Non-pigmented ciliary epithelial cell (primary cell): Measurements from ENCODE around the gene MYOCD.

ENCODE experiments used
- DNase-seq: peaks from one replicate; pipeline ENCODE4 v3.0.0-alpha.2; 2010; ENCODE audit warnings: low read depth

The MYOCD gene

GRCh38 chr17:12709063-12709462, 43.4 kb downstream of the MYOCD start:
- DNase-seq, result no peak

GRCh38 chr17:12712415-12712814, 46.7 kb downstream of the MYOCD start:
- no peak for DNase-seq

DNA sequence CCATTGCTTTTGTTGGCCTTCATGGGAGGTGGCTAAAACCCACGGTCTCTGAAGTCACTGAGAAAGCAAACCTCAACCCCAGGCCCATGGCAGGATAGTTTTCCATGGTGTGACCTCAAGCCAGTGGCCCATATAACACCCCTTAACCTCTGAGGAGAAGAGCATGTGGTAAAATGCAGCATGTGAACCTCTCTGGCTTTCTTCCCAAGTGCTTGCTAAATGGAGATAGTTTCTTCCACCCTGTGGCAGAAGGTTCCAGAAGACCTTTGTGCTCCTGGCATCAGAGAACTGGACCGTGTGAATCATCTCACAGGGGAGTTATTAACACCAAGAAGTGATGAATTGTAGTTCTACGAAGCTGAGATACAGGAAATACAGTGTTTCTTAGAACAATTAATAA, 47.3 kb downstream of the MYOCD start:
- no peak for DNase-seq

DNA sequence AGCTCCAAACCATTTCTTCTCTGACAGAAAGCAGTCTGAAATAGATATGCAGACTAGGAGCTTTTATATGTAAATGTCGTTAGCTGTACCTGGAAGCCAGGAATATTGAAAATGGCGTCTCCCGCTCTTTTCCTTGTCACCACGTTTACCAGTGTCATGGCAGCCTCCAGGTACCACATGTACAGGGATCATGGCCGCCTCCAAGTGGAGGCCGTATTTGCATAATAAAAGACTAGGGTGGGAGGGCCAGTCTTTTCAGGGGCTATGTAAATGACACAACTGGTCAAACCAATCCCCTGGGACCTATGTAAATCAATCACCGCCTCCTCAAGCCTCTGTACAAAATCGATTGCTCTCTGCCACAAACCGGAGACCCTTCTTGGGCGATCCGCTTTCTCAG, 54.3 kb downstream of the MYOCD start:
- DNase-seq, result no peak

- DNase-seq, result no peak
Observed at GRCh38 chr17:12721581-12721980, 55.9 kb downstream of the MYOCD start.

DNA sequence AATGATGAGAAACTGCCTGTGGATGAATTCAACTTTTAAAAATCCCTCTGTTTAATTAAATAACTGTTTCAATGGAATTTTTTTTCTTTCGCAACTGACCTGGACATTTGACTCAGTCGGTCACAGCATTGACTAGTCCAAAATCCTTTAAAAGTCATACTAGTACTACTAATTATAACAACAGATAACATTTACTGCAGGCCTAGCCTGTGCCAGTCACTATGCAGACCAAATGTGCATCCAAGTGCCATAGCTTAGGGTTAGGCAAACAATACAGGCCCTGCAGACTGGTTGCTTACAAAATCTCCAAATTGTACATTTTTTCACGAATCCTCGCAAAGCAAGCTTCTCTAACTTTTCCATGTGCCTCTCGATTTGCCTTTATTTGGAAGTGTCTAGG, 56.6 kb downstream of the MYOCD start:
- no peak for DNase-seq

DNA sequence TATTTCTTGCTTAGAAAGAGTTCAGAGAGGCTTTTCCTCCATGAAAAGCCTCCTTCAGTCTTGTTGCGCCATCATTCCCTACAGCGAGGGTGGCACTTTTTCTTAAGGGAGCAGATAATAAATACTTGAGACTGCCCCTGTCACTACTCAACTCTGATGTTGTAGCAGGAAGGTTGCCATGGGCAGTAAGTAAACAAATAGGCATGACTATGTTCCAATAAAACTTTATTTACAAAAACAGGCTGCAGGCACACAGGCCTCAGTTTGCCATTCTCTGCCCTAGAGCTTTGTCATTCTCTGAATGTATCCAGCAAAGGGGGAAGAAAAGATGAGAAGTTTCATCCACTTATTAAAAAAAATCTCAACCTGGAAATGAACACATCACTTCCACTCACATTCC, 60.4 kb downstream of the MYOCD start:
- DNase-seq, result no peak

DNA sequence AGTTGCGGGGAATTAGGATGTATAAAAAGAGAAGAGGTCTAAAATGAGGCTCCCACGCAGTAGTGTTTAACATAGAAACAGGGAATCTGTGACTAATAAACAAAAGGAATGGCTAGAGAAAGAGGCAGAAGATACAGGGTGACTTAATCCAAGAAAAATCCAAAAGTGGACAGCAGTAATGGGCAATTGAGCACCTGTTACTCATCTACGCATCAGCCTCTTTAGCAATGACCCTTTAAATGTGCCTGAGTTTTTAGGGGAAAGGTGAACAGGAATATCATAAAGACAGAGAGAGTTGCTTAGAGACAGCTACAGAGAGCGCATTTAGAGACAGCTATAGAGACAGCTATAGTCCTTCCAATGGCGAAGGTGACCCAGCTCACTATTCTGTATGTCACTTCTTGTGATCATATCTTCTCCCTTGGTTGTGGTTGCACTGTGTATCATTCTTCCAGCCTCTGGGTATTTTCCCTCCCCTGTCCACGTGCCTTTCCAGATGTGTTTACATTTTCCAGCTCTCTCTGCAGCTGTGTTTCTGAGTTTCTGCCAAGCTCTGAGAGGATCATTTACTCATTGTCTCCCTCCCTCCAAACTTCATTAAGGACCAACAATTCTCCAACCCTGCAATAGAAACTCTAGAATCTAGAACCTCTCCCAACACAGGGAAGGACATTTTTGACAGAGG, 61.5 kb downstream of the MYOCD start:
- no peak for DNase-seq

DNA sequence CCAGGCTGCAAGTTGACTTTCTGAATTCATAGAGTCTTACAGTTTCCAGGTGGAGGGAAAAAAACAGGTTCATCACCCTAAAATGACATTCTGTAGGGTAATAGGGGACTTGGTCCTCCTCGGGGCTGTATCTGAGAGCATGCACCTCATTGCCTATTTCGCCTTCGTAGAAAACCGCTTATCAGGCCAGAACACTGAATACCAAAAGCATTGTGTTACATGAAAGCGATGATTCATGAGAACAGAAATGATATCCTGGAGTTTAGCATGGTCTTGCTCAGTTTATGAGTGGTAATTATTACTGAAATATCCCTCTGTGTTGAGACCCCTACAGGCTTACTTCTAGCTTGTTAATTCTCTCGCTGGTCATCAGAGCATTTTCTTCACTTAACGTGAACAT, 62.2 kb downstream of the MYOCD start:
- DNase-seq, result no peak

GRCh38 chr17:12729086-12729485, 63.4 kb downstream of the MYOCD start:
- DNase-seq, result no peak

DNA sequence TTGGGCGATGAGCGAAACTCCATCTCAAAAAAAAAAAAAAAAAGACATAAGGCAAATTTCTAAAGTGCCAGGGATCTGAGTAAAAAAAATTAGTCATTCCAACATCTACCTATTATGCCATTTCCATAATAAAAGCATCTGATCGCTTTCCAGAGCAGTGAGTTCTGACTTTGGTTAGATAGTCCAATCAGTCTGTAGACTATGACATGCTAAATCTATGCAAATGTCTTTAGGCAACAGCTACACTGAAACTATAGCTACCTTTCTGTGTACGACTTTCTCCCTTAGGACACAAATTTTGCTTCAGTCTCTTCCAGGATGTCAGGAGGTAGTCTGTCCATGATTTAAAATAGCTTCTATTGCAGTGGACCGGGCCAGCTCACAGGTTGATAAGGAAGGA, 64.7 kb downstream of the MYOCD start:
- DNase-seq, result no peak

GRCh38 chr17:12730931-12731521, 65.3 kb downstream of the MYOCD start:
- no peak for DNase-seq

DNA sequence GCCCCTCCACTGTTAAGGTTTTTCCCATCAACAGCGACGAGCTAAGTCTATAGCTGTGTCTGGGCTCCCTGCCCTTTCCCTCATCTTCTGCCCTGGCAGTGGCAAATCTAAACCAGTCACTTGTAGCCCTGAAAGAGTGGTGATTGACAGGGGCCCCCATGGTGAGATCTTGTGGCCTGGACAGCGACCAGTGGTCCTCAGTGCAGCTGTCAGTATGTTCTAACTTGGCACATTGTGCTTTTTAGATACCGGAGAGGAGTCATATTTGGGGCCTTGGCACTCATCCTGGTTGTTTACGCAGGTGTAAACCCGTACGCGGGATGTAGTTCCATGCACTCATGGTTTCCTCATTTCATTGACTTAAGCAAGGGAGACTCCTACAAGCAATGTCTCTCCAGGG, 66.1 kb downstream of the MYOCD start:
- no peak for DNase-seq

GRCh38 chr17:12732366-12732765, 66.7 kb downstream of the MYOCD start:
- no peak for DNase-seq

- DNase-seq, result no peak
Observed at GRCh38 chr17:12734926-12735325, 69.2 kb downstream of the MYOCD start.

DNA sequence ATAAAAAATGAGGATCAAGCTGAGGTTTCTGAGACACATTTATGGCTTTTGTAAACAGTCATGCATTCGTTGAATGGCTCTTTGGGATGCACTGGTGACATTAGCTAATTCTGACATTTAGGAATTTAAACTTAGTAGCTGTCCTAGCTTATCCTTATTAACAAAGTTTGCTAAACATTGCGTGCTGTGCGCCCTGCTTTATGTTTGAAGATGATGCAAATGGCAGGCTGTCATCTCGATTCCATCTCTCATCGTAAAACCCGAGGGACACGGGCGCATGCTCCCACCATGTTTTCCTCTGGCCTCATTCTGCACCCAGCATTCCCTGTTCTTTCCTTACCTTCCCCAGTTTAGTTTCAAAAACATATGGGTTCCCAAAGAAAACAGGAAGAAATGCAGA, 69.8 kb downstream of the MYOCD start:
- no peak for DNase-seq

DNA sequence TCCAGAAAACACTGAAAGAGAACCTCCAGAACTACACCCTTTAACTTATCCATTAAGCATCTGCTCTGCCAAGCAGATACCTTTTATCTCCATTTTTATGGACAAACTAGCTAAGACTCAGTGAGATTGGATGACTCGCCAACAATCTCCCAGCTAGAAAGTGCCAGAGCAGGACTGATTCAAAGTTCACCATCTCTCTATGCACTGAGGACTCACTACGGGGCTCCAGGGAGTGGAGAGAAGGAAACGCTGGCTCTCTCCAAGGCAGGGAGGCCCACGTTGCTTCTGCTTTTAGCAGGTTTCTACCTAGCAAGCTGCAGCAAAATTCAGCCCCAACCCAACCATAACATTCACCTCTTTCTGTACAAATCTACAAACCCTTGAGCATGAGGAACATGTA, 70.8 kb downstream of the MYOCD start:
- no peak for DNase-seq

DNA sequence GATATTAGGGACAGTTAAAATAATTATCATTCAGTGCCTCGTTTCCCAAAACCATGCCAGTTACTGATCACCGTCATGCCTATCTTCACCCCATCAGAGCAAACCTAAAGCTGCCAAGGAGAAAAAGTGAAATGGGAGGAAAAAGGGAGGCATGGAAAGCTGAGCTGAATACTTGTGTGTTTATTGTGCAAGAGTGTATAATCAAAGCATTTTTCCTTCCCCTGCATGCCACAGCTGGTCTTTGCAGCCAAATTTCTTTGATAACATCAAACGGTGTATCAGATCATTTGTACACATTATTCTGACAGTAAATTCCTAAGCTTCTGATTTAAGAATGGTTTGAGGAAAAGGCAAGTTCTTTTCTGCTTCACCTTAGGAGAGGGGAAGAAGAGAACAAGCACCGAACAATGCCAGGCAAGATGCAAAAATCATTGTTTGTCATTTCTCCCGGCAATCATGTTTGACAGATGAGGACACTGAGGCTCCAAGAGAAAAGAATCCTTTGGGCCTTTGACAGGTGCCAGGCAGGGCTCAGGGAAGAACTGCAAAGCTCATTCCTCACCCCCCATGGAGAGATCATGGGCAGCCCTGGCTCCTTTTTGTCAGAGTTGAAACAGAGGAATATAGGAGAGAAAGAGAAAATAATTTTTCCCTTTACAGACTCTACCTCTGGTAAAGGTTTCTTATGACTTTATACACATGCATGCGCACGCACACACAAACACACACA, 72.2 kb downstream of the MYOCD start:
- no peak for DNase-seq

DNA sequence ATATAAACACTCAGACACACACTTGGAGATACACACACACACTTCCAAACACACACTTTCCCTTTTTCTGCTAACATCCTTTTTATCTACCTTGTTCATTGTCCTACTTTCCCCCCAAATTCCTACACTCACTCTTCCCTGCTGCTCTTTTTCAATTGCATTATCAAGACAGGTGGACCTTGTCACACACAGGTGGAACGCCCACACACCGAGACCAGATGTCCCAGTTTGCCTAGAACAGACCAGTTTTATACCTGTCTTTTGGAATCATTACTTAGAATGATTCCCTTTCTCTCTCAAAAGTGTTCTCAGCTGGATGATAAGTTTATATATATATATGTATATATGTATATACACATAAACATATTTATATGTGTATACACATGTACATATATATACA, 72.9 kb downstream of the MYOCD start:
- DNase-seq, result no peak

DNA sequence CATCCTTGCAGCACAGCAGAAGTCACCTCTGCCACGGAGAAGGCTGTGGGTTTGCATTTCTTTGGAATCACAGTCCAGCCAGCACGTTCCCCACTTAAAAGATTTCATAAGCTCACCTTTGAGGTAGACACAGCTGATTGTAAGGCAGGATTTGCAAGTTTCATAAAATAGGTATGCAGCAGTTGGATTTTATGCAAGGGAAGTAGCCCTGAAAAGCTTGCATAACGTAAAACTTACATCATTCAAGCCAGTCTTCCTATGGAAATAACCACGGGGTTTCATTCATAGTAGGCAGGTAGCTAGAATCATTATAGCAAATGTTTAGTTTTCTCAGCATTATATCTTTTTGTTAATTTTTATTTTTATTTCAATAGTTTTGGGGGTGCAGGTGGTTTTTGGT, 73.8 kb downstream of the MYOCD start:
- DNase-seq, result no peak

GRCh38 chr17:12743046-12743445, 77.4 kb downstream of the MYOCD start:
- DNase-seq, result no peak

DNA sequence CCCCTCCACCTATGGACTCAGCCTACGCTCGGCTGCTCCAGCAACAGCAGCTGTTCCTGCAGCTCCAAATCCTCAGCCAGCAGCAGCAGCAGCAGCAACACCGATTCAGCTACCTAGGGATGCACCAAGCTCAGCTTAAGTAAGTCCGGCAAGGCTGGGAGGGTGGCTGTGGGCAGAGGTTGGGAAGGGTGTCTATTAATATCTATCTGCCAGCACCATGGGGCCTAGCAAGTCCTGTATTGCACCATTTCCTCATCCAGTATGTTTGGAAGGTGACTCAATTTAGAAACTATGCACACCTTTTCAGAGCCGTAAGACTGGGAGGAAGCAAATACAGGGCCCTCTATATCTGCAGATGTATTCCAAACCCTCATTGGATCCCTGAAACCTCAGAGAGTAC, 78.6 kb downstream of the MYOCD start:
- no peak for DNase-seq

DNA sequence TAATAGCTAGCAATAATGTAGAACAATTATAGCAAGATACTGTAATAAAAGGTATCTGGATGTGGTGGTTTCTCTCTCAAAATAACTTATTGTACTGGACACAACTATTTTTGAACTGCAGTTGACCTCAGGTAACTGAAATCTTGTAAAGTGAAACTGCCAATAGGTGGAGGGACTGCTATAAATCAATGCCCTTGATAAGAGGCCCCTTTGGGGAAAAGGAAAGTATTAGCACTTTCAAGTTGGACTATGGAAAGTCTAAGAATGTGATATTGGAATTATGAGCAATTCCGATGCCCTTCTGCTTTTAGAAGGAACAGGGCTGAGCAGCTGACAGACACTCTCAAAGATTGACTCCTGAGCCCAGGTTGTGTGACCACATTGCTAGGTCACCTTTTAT, 79.1 kb downstream of the MYOCD start:
- DNase-seq, result no peak

DNA sequence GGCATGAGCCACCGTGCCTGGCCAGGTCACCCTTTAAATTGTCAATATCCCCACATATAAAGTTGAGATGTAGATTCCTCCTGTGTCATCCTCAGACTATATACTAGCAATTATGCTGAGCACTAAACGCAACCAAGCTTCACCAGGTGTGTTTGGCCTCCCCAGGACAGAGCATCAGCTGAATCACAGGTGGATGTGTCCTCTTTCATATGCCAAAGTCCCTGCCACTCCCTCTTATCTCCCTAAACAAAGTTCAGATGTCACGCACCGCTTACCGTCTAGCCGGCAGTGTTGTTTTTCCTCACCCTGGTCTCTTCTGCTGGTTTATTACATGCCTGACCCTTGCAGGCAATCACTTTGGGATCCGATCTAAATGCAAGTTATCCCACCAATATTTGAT, 79.8 kb downstream of the MYOCD start:
- DNase-seq, result no peak
